GM21737 (cell line): ENCODE data around the gene DGKI.

Experiments
- ATAC-seq: cut with Tn5 transposase; IDR thresholded peaks from one replicate; pipeline ENCODE4 v1.9.1; 2021; ENCODE audit warnings: mild to moderate bottlenecking, moderate library complexity; ENCODE audit not compliant: unreplicated experiment

DGKI gene

DNA sequence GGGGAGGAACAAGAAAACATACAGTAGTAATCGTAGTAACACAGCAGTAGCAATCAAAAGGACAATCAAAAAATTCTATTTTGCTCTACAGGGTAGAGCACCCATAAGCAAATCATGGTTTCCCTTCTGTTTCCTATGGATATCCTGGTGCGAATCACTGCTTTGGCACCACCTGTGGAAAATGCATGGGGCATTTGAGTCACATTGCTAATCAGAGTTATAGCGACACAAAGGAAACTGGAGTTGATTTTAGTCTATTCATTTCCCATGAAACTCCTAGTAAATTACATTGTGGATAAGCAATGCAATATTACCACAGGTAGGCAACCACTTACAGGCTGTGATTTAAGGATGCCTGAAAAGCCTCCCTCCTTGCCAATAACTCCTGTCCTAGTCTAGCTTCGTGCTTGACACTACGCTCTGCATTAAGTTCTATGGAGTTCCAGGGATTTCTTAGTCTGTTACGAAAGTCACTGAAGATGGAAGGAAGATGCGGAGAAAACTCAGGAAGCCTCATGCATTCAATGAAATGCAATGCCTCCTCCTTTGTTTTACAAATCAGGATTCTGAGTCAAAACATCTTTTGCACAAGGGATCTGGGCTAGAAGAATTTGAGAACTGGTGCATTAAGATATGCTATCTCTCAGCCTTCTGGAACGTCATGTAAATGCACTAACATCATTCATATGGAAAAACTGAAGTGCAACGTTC lies 188.4 kb downstream of the DGKI start:
- ATAC-seq: no peak

- ATAC-seq: no peak
Measured at GRCh38 chr7:137657476-137658189, 189.1 kb downstream of the DGKI start.

DNA sequence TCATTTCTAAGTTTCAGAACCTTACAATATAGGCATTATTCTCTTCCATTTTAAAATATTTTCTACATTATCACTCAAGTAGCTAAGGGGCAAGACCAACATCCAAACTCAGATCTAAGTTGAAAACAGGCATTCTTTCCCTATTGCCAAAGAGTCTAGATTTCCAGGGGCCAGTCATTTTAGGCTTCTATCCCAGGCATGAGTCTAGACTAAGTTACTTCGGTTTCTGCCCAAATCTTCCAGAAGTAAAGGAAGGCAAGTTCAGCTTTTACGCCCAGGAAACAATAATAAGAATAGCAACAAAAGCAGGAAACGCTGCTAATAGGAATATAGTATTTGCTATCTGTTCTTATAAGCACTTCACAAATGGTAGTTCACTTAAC lies 189.9 kb downstream of the DGKI start:
- no peak for ATAC-seq

DNA sequence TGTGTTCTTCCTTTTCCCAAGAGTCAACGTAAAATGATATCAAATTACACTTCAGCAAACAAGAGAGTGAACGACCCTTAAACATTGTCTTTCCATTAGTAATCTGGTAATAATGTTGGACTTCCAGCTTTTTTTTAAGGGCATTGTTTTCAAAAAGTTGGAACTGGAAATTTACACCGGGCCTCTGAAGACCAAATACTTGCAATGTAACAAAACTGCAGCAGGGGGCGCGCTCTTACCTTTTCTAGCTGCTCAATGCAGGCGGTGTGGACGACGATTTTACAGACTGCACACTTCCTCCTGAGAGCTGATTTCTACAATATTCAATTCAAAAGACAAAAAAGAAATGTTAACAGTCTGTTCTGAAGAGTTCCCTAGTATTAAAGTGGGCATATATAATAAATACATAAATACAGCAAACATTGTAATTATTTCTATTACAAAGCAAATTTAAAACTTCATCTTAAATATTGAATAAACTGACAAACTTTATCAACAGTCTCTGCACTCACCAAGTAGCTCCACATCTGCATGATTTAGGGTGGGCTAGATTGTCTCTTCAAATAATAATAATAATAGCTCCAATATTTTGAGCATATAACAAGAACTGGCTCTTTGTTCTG lies 190.4 kb downstream of the DGKI start:
- ATAC-seq: peak; percentile 80

- no peak for ATAC-seq
Measured at GRCh38 chr7:137655804-137656203, 191.0 kb downstream of the DGKI start.

DNA sequence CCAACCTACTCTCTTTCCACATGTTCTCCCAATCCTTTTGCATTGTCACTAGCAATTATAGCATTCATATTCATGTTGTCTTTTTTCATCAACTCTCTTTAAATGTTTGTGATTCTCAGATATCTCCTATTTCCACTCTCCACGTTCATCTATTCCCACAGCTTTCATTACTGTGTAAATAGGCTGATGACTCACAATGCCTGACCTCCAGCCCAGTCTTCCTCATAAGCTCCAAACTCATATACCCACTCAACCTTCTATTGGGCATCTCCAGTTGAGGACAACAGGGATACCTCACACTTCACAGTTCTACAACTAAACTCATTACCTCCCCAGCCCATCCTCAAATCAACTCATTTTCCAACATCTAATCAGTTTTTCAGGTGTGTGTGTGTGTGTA lies 194.1 kb downstream of the DGKI start:
- no peak for ATAC-seq

GRCh38 chr7:137647905-137648565 lies 198.7 kb downstream of the DGKI start:
- ATAC-seq: no peak

DNA sequence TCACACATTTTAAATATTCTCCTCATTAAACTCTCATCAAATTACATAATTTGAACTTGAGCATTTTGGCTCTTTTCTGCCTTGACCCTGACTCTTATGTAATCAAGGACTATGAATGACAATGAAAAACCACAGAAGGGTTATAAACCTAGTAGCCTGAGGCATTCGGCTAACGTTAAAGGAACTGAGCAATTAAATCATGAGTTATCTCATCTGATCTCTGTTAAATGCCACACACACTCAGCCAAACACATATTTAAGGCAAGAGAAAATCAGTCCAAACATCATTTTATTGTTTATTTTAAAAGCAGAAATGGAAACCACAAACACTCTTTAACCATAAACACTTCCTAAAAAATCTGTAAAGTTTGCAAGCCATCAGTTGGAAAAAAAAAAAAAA lies 204.3 kb downstream of the DGKI start:
- ATAC-seq: no peak

DNA sequence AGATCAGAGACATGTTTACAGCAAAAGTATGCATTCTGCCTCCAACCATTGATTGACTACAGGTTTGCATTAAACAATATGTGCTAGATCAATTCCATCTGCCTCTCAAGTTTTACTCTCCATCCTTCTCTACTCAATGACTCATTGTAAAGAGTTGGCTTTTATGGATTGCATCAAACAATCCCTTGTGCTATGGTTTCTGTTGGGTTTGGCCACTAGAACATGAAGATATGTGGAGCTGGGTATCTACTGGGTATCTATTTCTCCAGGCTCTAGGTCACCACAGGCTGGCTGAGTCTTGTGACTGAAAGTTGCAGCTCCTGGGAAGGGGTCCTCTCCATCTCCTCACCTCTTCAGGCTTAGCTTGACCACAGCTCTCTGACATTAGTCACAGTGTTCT lies 204.7 kb downstream of the DGKI start:
- no peak for ATAC-seq

- ATAC-seq: no peak
Measured at GRCh38 chr7:137636376-137636775, 210.4 kb downstream of the DGKI start.

GRCh38 chr7:137635874-137636273 lies 210.9 kb downstream of the DGKI start:
- no peak for ATAC-seq

DNA sequence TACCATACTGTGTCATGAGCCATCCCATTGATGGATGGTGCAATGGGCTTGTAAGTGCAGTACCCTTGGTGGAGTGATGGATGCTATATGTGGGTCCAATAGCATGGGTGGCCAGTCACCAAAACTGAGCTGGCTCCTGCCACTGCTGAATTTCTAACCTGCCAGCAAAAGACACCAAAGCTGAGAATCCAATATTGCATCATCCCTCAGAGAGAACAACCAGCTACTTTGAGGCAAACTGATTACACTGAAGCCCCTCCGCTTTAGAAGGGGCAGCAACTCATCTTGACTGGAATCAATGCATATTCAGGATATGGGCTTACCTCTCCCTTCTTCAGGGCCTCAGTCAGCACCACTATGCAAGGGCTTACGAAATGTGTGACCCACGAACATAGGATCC lies 211.6 kb downstream of the DGKI start:
- ATAC-seq: no peak

GRCh38 chr7:137634356-137634755 lies 212.4 kb downstream of the DGKI start:
- ATAC-seq: no peak

GRCh38 chr7:137633133-137633532 lies 213.6 kb downstream of the DGKI start:
- ATAC-seq: no peak

DNA sequence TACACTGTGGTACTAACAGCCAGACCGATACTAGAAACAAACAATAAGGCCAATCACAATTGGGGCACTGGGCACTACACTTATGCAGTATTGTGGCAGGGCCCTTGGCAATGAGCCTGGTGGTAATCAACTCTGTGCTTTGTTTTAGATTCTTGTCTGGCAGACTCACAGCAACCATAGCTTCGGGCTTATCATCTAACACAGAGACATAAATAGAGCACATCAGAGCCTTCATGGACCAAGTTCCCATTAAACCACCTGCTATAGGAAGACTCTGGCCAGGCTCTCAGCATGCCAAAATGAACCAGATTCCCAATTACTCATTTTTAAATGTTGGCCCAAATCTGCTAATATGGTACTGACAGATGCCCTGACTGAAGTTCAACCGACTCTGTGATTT lies 218.6 kb downstream of the DGKI start:
- ATAC-seq: no peak

GRCh38 chr7:137626469-137627067 lies 220.2 kb downstream of the DGKI start:
- ATAC-seq: peak; percentile 60

DNA sequence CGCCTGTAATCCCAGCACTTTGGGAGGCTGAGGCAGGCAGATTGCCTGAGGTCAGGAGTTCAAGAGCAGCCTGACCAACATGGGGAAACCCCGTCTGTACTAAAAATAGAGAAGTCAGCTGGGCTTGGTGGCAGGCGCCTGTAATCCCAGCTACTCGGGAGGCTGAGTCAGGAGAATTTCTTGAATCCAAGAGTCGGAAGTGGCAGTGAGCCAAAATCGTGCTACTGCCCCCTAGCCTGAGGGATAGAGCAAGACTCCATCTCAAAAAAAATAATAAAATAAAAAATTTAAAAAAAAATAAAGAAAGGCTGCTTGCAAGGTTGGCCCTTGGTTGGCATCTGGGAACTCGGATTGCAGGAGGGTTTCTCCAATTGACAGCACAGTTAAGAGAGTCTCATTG lies 221.6 kb downstream of the DGKI start:
- no peak for ATAC-seq

- ATAC-seq: no peak
Measured at GRCh38 chr7:137619181-137619580, 227.6 kb downstream of the DGKI start.

GRCh38 chr7:137618748-137619147 lies 228.0 kb downstream of the DGKI start:
- no peak for ATAC-seq

GRCh38 chr7:137613006-137613525 lies 233.7 kb downstream of the DGKI start:
- ATAC-seq: no peak

GRCh38 chr7:137611606-137612005 lies 235.2 kb downstream of the DGKI start:
- ATAC-seq: no peak
